HFFc6 (cell line): ENCODE data around the gene SNTB2. TPM values are rescaled to one million over a fixed set of nuclear protein-coding genes. Genes with fewer than 3 reads are reported as not detected.
"Not testable (repeated sequence)": the region's sequence is repeated elsewhere in the genome, so short reads cannot be mapped to it uniquely, and the experiment has no call there.

Source experiments
- DNase-seq: peaks from one replicate; pipeline ENCODE4 v3.0.0-alpha.2; 2018
- H3K27ac Mint-ChIP-seq: 2 replicates; pipeline ENCODE4 v1.8.0; 2020; ENCODE audit warnings: mild to moderate bottlenecking, mixed read lengths
- H3K27me3 Mint-ChIP-seq: 2 replicates; pipeline ENCODE4 v1.8.0; 2021; ENCODE audit warnings: mild to moderate bottlenecking, moderate library complexity, mixed read lengths; ENCODE audit not compliant: insufficient read depth
- H3K36me3 Mint-ChIP-seq: 2 replicates; pipeline ENCODE4 v1.8.0; 2021; ENCODE audit warnings: low read depth, mixed read lengths
- H3K4me1 Mint-ChIP-seq: 2 replicates; pipeline ENCODE4 v1.8.0; 2020; ENCODE audit warnings: low read depth, mixed read lengths
- H3K4me3 Mint-ChIP-seq: 2 replicates; pipeline ENCODE4 v1.8.0; 2020; ENCODE audit warnings: mild to moderate bottlenecking, moderate library complexity, mixed read lengths
- H3K9me3 Mint-ChIP-seq: 2 replicates; pipeline ENCODE4 v1.8.0; 2020; ENCODE audit warnings: mild to moderate bottlenecking, mixed read lengths
- CTCF ChIP-seq: fragments of 200-600 bp; sonication (generic); IDR thresholded peaks from 2 replicates; pipeline ENCODE4 v1.5.0; 2021; ENCODE audit warnings: antibody characterized with exemption, mild to moderate bottlenecking
- total RNA-seq, 6 experiments: library from RNA; stranded (reverse); fragmentation: NEBNext Ultra II Directional; extraction: Animal tissue kit (Norgen Biotek cat#: 25700); gene quantifications; 2 replicates in 1 of 6; 3 replicates in 5 of 6; pipeline ENCODE4 v1.2.3, GENCODE V29; 2021

The SNTB2 gene
- total RNA-seq, 6 experiments from 2014 or later, result 52.0 to 64.8 (median 58.6) TPM

DNA sequence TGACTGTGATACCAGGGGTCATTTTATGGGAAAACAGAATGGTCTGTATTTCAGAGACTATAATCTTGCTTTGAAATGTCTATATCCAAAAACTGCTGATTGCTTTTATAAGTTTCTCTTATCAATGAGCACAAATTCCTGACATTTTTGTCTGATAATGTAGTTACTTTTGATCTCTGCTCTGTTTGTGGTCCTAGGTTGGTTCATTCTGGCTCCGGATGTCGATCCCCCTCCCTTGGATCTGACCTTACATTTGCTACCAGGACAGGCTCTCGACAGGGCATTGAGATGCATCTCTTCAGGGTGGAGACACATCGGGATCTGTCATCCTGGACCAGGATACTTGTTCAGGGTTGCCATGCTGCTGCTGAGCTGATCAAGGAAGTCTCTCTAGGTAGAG is 96.9 kb downstream of the SNTB2 start:
- peaks cover 4% of the 10 kb centered on the region; the same call in 1 of the 2 replicates for H3K36me3 Mint-ChIP-seq
- H3K4me1 Mint-ChIP-seq, result peaks cover 27% of the 10 kb centered on the region
- no peaks in the 10 kb centered on the region for H3K27me3 Mint-ChIP-seq
- H3K27ac Mint-ChIP-seq, result no peak overlapping the region
- H3K4me3 Mint-ChIP-seq, result no peak overlapping the region
- no peak for TF ChIP-seq CTCF
- H3K9me3 Mint-ChIP-seq, result no peaks in the 10 kb centered on the region
- no peak for DNase-seq

DNA sequence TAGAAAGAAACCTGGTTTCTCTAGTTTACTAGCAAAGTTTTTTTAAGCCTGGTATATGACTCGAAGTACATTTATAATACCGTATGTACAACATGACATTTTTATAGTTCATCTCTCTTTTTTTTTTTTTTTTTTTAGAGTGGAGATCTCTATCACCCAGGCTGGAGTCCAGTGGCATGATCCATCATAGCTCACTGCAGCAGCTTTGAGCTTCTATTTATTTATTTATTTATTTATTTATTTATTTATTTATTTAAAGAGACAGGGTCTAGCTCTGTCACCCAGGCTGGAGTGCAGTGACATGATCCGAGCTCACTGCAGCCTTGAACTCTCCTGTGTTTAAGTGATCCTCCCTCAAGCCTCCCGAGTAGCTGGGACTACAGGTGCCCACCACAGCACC is 98.3 kb downstream of the SNTB2 start:
- no peak for TF ChIP-seq CTCF
- Mint-ChIP-seq H3K27ac (no peak overlapping the region), H3K9me3 (no peaks in the 10 kb centered on the region), H3K4me1 (peaks cover 23% of the 10 kb centered on the region), H3K36me3 (no peaks in the 10 kb centered on the region; the same call in 1 of the 2 replicates), H3K4me3 (no peak overlapping the region), H3K27me3 (no peaks in the 10 kb centered on the region; the same call in 1 of the 2 replicates)
- DNase-seq, result peak; percentile 18

DNA sequence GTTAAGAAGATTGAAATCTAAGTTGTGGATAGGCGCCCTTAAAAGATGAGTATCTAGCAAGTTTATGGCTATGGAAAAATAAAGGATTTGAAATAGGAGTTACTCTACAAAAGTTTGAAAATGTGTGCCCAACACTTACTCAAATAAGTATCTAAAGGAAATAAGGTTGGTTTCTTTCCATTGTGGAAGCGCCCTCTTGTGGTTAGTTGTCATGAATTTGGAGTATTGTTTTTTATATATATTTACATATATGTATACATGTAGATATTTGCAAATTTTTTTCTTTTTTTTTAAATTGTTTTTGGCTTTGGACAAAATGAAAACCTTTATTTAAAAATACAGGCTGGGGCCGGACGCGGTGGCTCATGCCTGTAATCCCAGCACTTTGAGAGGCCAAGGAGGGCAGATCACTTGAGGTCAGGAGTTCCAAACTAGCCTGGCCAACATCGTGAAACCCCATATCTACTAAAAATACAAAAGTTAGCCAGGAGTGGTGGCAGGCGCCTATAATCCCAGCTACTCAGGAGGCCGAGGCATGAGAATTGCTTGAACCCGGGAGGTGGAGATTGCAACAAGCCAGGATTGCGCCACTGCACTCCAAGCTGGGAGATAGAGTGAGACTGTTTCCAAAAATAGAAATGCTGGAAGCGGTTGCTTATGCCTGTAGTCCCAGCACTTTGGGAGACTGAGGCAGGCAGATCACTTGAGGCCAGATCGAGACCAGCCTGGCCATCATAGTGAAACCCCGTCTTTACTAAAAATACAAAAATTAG is 100.2 kb downstream of the SNTB2 start:
- Mint-ChIP-seq H3K4me1 (peaks cover 23% of the 10 kb centered on the region), H3K36me3 (no peaks in the 10 kb centered on the region), H3K9me3 (no peaks in the 10 kb centered on the region), H3K27me3 (no peaks in the 10 kb centered on the region; the same call in 1 of the 2 replicates), H3K4me3 (no peak overlapping the region), H3K27ac (peak overlapping the region; percentile 18; the same call in 1 of the 2 replicates)
- peak; percentile 91 for TF ChIP-seq CTCF
- DNase-seq, result peak; percentile 61

DNA sequence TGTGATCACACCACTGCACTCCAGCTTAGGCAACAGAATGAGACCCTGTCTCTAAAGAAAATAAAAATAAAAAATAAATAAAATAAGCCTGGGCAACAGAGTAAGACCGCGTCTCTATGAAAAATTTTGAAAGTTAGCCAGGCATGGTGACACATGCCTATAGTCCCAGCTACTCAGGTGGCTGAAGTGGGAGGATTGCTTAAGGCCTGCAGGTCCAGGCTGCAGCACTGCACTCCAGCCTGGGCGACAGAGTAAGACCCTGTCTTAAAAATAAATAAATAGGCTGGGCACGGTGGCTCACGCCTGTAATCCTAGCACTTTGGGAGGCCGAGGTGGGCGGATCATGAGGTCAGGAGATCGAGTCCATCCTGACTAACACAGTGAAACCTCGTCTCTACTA is 104.7 kb downstream of the SNTB2 start:
- H3K4me3 Mint-ChIP-seq, DNase-seq, H3K27me3 Mint-ChIP-seq, H3K27ac Mint-ChIP-seq, H3K9me3 Mint-ChIP-seq, H3K36me3 Mint-ChIP-seq: not testable (repeated sequence)
- H3K4me1 Mint-ChIP-seq, result peaks cover 19% of the 10 kb centered on the region

DNA sequence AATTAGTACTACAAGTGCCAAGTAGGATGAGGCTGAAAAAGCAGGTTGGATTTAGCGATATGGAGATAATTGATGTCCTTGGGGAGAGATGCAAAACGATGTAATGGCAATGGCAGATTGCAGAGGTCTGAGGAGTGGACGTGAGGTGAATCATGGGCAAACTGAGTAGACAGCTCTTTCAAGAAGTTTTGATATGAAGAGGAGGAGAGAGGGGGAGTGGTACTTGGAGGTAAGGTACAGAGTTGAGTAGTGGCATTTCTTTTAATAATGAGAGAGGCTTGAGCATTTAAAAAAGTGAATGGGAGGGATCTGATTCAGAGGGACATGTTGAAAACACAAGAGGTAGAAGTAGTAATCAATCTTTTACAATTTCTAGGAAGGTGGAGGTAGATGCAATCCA is 106.4 kb downstream of the SNTB2 start:
- no peak for TF ChIP-seq CTCF
- peaks cover 3% of the 10 kb centered on the region for H3K27me3 Mint-ChIP-seq
- no peaks in the 10 kb centered on the region for H3K36me3 Mint-ChIP-seq
- no peak overlapping the region for H3K27ac Mint-ChIP-seq
- no peaks in the 10 kb centered on the region for H3K9me3 Mint-ChIP-seq
- no peak for DNase-seq
- no peak overlapping the region for H3K4me3 Mint-ChIP-seq
- H3K4me1 Mint-ChIP-seq, result peaks cover 12% of the 10 kb centered on the region

DNA sequence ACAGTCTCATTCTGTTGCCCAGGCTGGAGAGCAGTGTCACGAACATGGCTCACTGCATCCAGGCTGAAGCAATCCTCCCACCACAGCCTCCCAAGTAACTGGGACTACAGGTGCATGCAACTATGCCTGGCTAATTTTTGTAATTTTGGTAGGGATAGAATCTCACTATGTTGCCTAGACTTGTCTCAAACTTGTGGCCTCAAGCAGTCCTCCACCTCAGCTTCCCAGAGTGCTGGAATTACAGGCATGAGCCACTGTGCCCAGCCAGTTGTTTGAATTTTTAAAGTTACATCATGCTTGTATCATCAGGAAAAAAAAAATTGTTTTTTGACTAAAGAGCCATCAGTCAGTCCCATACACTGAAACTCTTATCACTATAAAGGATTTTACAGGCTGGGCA is 107.1 kb downstream of the SNTB2 start:
- Mint-ChIP-seq H3K4me1 (peaks cover 12% of the 10 kb centered on the region), H3K27ac (peak overlapping the region; percentile 24), H3K27me3 (peaks cover 3% of the 10 kb centered on the region), H3K4me3 (no peak overlapping the region), H3K9me3 (no peaks in the 10 kb centered on the region), H3K36me3 (no peaks in the 10 kb centered on the region)
- no peak for DNase-seq
- TF ChIP-seq CTCF, result no peak

DNA sequence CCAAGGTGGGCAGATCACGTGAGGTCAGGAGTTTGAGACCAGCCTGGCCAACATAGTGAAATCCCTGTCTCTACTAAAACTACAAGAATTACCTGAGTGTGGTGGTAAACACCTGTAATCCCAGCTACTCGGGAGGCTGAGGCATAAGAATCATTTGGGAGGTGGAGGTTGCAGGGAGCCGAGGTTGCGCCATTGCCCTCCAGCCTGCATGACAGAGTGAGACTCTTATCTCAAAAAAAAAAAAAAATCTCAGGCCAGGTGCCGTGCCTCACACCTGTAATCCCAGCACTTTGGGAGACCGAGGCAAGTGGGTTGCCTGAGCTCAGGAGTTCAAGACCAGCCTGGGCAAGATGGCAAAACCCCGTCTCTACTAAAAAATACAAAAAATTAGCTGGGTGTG is 109.8 kb downstream of the SNTB2 start:
- not testable (repeated sequence) for H3K36me3 Mint-ChIP-seq, DNase-seq, H3K9me3 Mint-ChIP-seq, H3K27ac Mint-ChIP-seq, H3K27me3 Mint-ChIP-seq, H3K4me3 Mint-ChIP-seq
- H3K4me1 Mint-ChIP-seq, result peaks cover 12% of the 10 kb centered on the region
